WI38 (cell line): ENCODE data around the gene FLNA.
A peak's percentile ranks its signal among the peaks of the same experiment; 100 is the strongest.
"Not testable (repeated sequence)": the region's sequence is repeated elsewhere in the genome, so short reads cannot be mapped to it uniquely, and the experiment has no call there.

Experiments used
- H3K4me3 ChIP-seq: 2 replicates; pipeline ENCODE4 v1.5.1; 2011; ENCODE audit warnings: low read depth, mild to moderate bottlenecking, control low read depth, low read length
- TF ChIP-seq, protein P1 (sequence below): IDR thresholded peaks from 2 replicates; pipeline ENCODE4 v1.5.1; 2012; ENCODE audit warnings: low read depth, mild to moderate bottlenecking, control low read depth, low read length

FLNA gene

DNA sequence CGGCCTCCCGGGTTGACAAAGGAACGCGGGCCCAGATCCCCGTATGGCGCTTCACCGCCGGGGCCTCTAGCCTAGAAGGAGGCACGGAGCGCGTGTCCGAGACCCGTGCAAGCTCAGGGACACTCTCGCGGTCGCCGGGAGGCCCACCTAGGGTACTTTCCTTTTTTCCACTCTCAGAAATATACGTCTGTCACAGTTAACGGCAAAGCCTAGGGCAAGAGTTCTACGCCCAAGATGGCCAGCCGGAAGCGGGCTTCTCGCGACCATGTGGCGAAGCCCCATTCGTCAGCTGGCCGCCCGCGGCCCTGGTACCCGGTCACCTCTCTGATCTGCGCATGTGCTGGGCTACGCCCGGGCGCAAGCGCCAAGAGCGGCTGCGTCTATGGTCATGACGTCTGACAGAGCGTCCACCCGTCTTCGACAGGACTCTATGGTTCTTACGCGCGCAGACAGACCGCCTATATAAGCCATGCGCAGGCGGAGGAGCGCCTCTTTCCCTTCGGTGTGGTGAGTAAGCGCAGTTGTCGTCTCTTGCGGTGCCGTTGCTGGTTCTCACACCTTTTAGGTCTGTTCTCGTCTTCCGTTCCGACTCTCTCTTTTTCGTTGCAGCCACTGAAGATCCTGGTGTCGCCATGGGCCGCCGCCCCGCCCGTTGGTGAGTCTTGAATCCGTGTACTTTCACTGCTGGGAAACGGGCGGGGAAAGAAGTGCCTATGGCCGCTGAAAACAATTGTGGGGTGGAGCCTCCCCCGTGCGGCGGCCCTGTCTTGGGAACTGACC, 23.6 kb upstream of the FLNA start, which contains the start of gene RPL10:
Gene RPL10 (plus strand): TSS at position 490 of the 780 bp plus-strand sequence. CDS start 143 bp downstream, at position 633.
- TF ChIP-seq, protein P1, sequence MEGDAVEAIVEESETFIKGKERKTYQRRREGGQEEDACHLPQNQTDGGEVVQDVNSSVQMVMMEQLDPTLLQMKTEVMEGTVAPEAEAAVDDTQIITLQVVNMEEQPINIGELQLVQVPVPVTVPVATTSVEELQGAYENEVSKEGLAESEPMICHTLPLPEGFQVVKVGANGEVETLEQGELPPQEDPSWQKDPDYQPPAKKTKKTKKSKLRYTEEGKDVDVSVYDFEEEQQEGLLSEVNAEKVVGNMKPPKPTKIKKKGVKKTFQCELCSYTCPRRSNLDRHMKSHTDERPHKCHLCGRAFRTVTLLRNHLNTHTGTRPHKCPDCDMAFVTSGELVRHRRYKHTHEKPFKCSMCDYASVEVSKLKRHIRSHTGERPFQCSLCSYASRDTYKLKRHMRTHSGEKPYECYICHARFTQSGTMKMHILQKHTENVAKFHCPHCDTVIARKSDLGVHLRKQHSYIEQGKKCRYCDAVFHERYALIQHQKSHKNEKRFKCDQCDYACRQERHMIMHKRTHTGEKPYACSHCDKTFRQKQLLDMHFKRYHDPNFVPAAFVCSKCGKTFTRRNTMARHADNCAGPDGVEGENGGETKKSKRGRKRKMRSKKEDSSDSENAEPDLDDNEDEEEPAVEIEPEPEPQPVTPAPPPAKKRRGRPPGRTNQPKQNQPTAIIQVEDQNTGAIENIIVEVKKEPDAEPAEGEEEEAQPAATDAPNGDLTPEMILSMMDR, result no peak
- peak within 1 kb of the TSS; percentile 82 for H3K4me3 ChIP-seq

DNA sequence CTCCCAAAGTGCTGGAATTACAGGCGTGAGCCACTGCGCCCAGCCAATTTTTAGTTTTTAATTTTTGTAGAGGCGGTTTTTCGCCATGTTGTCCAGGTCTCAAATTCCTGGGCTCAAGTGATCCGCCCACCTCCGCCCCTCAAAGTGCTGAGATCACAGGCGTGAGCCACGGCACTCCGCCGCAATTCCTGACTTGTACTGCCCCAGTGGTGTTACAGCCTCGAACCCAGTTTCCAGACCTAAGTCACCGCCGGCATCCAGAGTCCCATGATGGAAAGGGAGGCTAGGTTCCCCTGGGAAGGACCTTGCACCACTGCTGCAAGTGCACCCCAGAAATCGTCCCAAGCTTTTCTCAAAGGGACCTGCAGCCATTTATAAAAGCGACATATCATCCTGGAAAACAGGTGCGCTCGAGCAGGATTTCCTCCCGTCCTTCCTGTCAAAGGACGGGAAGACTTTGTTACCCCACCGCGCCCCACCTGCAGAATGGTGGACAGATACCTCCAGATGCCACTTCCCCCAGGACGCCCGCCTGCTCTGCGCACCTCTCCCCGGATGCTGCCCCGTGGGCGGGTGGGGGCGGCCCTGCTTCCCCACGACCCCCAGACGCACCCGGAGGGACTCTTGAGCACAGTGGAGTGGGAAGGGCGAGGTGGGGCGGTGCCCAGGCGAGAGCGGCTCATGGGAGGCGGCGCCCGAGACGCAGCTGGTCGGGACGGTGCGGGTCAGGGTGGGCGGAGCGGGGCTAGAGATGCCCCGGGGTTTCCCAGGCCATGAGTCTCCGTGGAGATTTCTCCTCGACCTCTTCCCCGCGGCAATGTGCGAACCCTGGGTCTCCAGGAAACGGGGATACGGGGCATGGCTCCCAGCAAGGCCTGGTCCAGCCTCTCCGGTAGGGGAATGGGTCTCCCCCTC, 22.8 kb upstream of the FLNA start:
- peak overlapping the region; percentile 82 for H3K4me3 ChIP-seq
- TF ChIP-seq, protein P1, result no peak

DNA sequence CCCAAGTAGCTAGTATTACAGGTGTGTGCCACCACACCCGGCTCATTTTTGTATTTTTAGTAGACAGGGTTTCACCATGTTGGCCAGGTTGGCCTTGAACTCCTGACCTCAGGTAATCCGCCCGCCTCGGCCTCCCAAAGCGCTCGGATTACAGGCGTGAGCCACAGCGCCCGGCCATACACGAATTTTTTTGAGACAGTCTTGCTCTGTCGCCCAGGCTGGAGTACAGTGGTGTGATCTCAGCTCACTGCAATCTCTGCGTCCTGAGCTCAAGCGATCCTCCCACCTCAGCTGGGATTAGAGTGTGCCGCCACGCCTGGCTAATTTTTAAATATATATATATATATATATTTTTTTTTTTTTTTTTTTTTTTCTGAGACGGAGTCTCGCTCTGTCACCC, 21.9 kb upstream of the FLNA start:
- not testable (repeated sequence) for H3K4me3 ChIP-seq

DNA sequence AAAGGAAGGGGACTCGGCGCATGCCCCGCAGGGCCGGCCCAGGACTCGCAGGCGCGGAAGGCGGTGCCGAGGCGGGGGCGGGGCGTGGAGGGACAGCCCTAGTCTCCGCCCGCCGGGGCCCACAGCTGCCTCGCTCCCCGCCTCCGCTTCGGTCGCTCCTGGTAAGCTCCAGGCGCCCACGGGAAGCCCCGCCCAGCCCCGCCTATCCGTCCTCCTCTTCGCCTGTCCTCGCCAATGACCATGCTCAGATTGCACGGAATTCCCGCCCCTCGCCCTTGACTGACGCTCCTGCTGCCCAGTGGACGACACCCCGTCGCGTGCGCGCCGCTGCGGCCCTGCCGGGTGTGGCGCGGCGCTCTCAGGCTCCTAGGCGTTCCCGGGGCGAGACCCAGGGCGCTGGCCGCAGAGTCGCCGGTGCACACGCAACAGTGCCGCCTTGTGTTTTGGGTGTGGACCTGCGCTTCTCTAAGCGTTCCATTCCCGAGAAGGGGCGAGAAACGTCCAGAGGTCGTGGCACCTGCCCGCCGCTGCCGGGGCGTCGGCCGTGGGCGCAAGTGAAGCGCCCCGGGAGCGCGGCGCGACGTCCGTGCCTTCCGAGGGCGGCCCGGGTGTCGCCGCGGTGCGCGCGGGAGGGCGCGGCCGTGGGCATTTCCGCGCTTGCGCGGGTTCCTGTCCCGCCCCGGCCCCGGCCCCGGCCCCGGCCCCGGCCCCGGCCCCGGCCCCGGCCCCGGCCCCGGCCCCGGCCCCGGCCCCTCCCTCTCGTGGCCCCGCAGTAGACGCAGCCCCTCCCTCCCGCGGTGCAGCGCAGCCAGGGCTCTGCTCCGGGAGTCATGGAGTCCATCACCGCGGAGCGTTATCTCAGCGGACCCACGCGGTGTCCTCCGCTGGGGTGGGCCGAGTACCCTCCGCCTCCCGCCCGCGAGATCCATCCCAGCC, 15.6 kb upstream of the FLNA start:
- H3K4me3 ChIP-seq, result not testable (repeated sequence)

DNA sequence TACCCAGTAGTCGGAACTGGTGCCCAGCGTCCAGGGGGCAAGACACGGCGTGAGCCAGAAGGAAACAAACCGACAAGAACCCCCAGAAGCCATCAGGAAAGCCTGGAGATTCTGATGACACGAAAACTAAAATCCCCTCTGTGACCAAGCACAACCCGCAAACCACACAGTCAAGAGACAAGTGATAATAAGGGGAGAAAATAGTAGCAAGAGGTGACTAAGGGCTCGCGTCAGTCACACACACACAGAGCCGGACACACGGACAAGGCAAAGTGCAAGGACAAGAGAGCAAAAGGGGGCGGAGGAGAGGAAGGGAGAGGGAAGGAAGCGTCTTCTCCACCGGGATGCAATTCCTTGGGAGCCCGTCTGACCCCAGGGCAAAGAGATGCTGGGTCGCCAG, 14.2 kb upstream of the FLNA start:
- H3K4me3 ChIP-seq, result not testable (repeated sequence)

DNA sequence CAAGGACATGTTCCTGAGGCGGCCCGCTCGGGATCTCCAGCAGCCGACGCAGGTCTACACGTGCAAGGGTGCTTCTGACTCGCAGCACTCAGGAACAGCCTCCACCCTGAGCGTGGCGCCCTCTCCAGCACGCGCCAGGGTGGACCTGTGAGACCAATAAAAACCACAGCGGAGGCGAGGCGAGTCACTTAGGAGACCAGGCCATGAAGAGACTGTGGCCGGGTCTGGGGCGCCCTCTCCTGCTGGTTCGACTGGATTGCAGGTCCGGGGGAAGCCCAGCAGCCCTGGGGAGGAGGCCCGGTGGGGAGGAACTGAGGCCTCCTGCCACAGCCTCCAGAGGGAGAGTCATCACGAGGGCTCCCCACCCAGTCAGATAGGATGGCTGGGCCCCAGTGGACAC, 13.7 kb upstream of the FLNA start:
- H3K4me3 ChIP-seq, result not testable (repeated sequence)

DNA sequence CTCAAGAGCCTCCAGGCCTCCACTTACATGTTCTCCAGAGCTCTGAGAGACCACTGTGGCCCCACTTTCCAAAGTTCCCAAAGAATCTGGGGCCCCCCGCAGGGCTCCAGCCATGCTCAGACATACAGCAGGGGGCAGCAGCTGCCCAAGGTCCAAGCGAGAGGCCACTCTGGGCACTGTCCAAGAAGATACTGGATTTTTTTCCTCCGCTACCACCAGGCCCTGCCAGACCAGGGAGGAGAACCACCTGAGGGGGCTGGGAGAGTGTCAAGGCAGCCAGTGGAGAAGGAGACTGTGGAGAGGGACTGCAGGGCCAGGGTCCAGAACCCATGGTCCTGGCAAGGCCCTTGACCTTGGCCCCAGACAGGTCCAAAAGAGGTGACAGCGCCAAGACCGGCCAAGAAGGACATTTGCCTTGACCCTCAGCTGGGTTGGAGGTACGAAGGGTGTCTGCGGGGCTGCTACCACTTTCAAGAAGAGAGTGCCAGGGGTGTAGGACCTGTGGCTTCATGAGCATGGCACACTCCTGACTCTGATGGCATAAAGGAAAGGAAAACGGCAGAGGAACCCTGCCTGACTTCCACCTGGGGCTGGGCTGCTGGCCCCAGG, 10.0 kb upstream of the FLNA start:
- H3K4me3 ChIP-seq, result no peak overlapping the region

DNA sequence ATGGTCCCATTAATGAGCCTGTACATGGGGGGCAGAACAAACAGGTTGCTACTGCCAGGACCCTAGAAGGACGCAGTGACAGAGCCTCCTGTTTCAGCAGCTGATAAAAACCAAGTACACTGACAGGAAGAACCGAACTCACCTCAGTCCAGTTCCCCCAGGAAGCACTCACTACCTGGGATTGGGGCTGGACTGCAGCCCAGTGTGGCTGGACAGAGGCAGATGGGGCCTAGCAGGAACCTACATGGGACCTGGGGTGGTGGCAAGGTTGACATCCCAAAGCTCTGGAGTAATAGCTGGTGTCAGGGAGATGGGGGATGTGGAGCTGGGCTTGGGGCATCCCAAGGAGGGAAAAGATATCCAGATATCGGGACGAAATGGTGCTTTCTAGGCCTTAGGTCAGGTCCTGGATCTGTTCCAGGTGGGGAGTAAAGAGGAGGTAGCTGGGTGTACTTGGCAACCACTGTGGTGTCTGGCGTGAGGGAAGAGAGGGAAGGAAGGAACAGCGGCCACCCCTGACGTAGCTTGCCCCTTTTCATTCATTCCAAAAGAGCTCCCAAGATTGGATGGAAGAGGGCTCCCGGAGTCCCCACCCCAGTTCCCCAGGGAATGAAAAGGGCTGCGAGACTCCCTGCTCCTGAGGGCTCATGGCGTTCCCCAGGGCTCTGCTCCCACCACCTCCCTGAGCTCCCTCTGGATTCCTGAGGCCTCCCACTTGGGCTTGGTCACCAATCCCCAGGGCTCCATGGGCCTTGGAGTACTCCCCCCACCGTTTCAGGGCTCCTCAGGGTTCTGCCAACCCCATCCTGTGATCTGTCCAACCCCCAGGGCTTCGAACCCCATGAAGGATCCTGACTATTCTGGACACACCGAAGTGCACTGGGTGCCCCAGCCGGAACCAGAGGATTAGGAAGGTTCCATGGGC, 9.2 kb upstream of the FLNA start:
- H3K4me3 ChIP-seq, result no peak overlapping the region
- TF ChIP-seq, protein P1, result no peak

More for the DNA sequence above, 10.0 kb upstream of the FLNA start:
- TF ChIP-seq, protein P1, result peak; percentile 40
